Activated naive CD4-positive, alpha-beta T cell treated with anti-CD3 and anti-CD28 coated beads, Interleukin-2, amount 50 U/mL, for 72 hours (primary cell): Measurements from ENCODE around the gene PTCH2. TPM values are rescaled to one million over a fixed set of nuclear protein-coding genes. Genes with fewer than 3 reads are reported as not detected.
A peak's percentile ranks its signal among the peaks of the same experiment; 100 is the strongest.
"Not testable (repeated sequence)": the region's sequence is repeated elsewhere in the genome, so short reads cannot be mapped to it uniquely, and the experiment has no call there.

Source experiments
- ATAC-seq, 2 donors: fragments of 150-1000 bp; cut with Tn5 transposase; 2 replicates each; pipeline ENCODE4 v1.10.0; 2021; ENCODE audit warnings: mild to moderate bottlenecking in 2 of 2, moderate library complexity in 2 of 2
- DNase-seq, 2 donors: peaks; one replicate each; pipeline ENCODE4 v3.0.0; 2021 to 2022; ENCODE audit warnings: low spot score in 2 of 2
- H3K27ac Mint-ChIP-seq, 2 donors: one replicate each; pipeline ENCODE4 v1.8.0; 2022; ENCODE audit warnings: mild to moderate bottlenecking in 2 of 2, mixed read lengths in 2 of 2
- H3K36me3 Mint-ChIP-seq, 2 donors: one replicate each; pipeline ENCODE4 v1.8.0; 2022; ENCODE audit warnings: mixed read lengths in 2 of 2
- H3K9me3 Mint-ChIP-seq, 2 donors: one replicate each; pipeline ENCODE4 v1.8.0; 2022; ENCODE audit warnings: mixed read lengths in 2 of 2
- total RNA-seq, 2 donors: library from RNA; stranded (reverse); gene quantifications; one replicate each; pipeline ENCODE4 v1.2.3, GENCODE V29; 2022

The PTCH2 gene
- total RNA-seq, 2 donors from 2014 or later = 0.99 to 1.5 TPM

DNA sequence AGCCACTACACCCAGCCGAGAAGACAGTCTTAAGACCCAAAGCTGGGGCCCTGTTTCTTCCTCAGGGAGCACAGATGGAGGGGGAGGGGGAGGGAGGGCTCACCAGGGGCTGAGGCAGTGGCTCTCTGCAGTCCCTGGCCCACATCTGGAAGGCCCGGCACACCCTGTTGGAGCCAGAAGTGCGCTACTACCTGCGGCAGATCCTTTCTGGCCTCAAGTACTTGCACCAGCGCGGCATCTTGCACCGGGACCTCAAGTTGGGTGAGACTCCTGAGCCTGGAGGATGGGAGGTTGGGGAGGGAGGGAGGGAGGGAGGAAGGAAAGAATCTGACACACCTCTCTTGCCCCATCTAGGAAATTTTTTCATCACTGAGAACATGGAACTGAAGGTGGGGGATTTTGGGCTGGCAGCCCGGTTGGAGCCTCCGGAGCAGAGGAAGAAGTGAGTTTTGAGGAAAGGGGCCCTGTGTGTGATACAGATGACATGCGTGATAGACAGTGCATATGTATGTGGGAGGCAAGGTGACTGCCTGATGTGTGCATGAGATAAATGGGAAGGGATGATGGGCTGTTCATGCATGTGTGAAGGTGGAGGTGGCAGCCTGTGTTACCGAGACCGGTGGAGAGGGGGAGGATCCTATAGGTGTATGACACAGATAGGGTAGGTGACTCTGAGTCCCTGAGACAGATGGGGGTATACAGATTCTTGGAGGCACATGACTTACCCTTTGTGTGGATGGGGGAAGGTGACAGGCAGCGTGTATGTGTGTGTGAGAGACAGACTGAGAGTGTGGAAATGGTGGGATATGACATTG lies 41.4 kb downstream of the PTCH2 start:
- H3K36me3 Mint-ChIP-seq = peaks cover 35 to 51% of the 10 kb centered on the region in 2 donors
- no peaks in the 10 kb centered on the region for H3K9me3 Mint-ChIP-seq
- DNase-seq = no peak
- H3K27ac Mint-ChIP-seq = peak overlapping the region; percentile 97 to 99
- ATAC-seq = peak; percentile 2 to 4

- peaks cover 34 to 43% of the 10 kb centered on the region in 2 donors for H3K36me3 Mint-ChIP-seq
- no peaks in the 10 kb centered on the region for H3K9me3 Mint-ChIP-seq
- ATAC-seq = peak; percentile 79 to 81
- H3K27ac Mint-ChIP-seq = peak within 1 kb of the TSS; percentile 97 to 99
- DNase-seq = peak; percentile 97 to 98
These were observed 43.1 kb downstream of the PTCH2 start, which contains the start of gene PLK3 for GRCh38 chr1:44799770-44800584. Gene PLK3 (plus strand): TSS chr1:44800377. CDS start chr1:44800464, 87 bp downstream.

GRCh38 chr1:44798481-44799365 lies 44.3 kb downstream of the PTCH2 start:
- Mint-ChIP-seq H3K27ac (peak overlapping the region in 1 of 2 donors; percentile 97), H3K36me3 (peaks cover 27 to 31% of the 10 kb centered on the region in 2 donors), H3K9me3 (no peaks in the 10 kb centered on the region)
- no peak for ATAC-seq
- DNase-seq = no peak

DNA sequence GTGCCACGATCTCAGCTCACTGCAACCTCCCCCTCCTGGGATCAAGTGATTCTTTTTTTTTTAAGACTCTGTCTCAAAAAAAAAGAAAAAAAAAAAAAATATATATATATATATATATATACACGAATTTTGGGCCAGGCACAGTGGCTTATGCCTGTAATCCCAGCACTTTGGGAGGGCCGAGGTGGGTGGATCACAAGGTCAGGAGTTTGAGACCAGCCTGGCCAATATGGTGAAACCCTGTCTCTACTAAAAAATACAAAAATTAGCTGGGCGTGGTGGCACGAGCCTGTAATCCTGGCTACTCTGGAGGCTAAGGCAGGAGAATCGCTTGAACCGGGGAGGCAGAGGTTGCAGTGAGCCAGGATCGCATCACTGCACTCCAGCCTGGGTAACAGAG lies 45.2 kb downstream of the PTCH2 start:
- not testable (repeated sequence) for DNase-seq, H3K27ac Mint-ChIP-seq, H3K9me3 Mint-ChIP-seq, ATAC-seq
- H3K36me3 Mint-ChIP-seq = peaks cover 19 to 23% of the 10 kb centered on the region in 2 donors

DNA sequence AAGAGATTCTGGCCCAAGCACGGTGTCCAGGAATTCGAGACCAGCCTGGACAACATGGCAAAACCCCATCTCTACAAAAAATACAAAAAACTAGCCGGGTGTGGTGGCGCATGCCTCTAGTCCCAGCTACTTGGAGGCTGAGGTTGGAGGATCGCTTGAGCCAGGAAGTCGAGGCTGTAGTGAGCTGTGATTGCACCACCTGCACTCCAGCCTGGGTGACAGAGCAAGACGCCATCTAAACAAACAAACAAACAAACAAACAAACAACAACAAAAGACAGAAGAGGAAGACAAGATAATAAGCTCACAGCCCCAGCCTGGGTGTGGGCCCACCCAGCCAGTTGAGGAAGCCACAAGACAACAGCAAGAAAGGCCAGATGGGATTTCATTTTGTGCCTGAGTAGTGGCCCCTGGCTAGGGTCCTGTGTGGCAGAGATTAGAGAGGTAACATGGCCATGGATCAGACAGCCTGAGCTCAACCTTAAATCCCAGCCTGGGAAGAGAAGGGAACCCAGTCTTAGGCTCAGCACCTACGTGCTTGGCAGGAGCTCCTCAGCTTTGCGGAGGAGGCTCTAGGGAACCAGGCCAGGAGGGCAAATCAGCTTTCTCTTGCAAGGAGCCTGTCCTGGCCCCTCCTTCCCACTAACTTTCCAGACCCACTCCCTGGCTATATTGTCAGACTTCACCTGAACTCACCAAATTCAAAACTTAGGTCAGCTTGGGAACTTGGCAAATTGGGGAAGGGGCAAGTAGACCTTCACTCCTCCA lies 50.1 kb downstream of the PTCH2 start:
- H3K36me3 Mint-ChIP-seq = no peaks in the 10 kb centered on the region
- no peaks in the 10 kb centered on the region for H3K9me3 Mint-ChIP-seq
- H3K27ac Mint-ChIP-seq = no peak overlapping the region
- no peak for DNase-seq
- no peak for ATAC-seq

DNA sequence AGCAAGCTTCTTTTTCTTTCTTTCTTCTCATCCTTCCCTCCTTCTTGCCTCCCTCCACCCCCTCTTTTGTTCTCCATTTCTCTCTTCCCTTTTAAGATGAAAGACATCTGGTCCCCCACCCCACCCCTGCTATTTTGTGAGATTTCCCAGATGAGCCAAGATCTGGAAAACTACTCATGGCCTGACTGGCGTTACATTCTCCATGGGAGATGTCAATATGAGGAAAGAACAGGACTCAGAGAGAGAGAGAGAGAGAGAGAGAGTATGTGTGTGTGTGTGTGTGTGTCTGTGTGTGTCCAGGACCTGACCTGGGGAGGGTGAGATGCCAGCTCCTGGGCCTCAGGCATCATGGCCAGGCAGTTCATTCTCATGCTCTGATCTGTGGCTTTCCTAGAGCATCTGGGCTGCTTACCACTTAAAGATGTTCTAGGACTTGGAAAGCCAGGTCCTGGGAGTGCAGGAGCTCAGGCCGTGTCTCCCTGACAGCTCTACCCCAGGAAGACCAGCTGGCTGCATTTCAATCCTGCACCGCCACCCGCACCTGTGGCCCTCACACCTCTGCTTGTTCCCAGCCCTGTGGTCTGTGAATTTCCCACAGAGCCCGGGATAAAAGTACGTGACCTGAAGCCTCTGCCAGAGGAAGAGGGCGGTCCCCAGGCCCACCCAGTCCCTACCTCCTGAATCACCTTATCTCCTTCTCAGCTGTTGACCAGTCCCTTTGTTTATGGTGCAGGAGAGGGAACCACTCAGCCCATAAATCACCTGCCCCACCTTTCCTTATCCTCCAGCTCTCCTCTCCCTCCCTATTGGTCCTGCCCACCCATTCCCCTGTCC lies 51.9 kb downstream of the PTCH2 start:
- Mint-ChIP-seq H3K9me3 (no peaks in the 10 kb centered on the region), H3K27ac (peak overlapping the region in 1 of 2 donors; percentile 35), H3K36me3 (no peaks in the 10 kb centered on the region)
- DNase-seq (no peak), ATAC-seq (no peak)

DNA sequence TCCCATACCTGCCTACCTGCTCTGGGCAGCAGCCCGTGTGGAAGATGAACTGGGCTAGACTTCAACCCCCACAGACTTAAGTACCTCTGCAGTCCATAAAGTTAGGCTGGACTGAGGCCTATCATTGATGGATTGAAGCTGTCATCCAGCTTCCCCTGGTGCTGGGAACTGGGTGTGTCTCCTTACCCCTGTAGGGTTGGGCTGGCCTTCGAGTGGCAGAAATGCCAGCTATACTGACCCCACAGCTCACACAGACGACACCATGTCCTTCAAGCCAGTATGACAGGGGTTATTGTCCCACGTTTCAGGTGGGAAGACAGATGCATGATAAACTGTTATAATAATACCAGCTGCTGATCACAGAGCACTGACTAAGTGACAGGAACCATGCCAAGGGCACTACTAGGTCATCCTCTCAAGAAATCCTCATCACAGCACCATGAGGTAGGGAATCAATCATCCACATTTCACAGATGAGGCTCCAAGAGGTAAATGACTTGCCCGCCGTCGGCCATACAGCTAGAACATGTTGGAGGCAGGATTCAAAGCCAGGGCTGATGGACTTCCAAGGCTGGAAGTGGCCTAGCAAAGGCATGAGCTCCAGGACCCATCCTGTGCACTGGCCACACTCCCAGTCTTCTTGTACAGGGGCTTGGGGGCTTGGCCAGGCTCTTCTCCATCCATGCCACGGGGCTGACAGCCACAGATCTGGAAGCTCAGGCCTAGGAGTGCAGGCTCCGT lies 54.8 kb downstream of the PTCH2 start, which contains the start of gene BEST4:
TSS of gene BEST4 (minus strand) at position 51 of the 741 bp plus-strand sequence. CDS start 465 bp downstream, outside the sequence.
- no peaks in the 10 kb centered on the region for H3K9me3 Mint-ChIP-seq
- DNase-seq (no peak), ATAC-seq (no peak)
- H3K36me3 Mint-ChIP-seq = no peaks in the 10 kb centered on the region
- H3K27ac Mint-ChIP-seq = no peak within 1 kb of the TSS

- ATAC-seq (no peak), DNase-seq (no peak)
- no peaks in the 10 kb centered on the region for H3K9me3 Mint-ChIP-seq
- no peaks in the 10 kb centered on the region for H3K36me3 Mint-ChIP-seq
- H3K27ac Mint-ChIP-seq = no peak overlapping the region
These were observed 55.5 kb downstream of the PTCH2 start for GRCh38 chr1:44787506-44787905.

DNA sequence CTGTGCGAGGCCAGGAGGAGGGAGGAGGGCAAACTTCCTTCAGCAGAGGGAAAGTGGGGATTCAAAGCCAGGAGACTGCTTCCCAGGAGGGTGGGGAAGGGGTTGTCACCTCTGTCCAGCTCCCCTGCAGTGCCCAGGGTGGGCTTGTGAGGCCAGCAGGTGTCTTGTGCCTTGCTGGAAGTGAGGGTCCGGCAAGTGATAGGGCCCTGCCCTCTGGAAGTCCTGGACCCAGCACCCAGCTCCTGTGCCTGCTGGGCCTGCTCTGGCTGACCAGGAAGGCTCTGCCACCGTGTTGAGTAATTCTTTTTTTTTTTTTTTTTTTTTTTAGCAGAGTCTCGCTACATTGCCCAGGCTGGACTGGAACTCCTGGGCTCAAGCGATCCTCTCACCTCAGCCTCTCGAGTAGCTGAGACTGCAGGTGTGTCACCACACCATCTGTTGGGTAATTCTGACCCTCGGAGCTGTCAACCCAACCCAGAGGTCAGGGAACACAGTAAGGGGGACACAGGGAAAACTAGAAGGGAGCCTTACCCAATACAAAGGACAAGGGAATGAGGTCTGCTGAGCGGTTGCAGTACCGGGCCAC lies 56.1 kb downstream of the PTCH2 start:
- DNase-seq (no peak), ATAC-seq (no peak)
- Mint-ChIP-seq H3K9me3 (no peaks in the 10 kb centered on the region), H3K27ac (no peak overlapping the region), H3K36me3 (no peaks in the 10 kb centered on the region)

- H3K27ac Mint-ChIP-seq = peak overlapping the region in 1 of 2 donors; percentile 77
- peaks cover 0 to 6% of the 10 kb centered on the region in 2 donors for H3K36me3 Mint-ChIP-seq
- peak; percentile 59 to 75 for ATAC-seq
- no peaks in the 10 kb centered on the region for H3K9me3 Mint-ChIP-seq
- peak; percentile 78 to 83 for DNase-seq
These were observed 56.8 kb downstream of the PTCH2 start for GRCh38 chr1:44786138-44786840.

- no peaks in the 10 kb centered on the region for H3K9me3 Mint-ChIP-seq
- no peak for DNase-seq
- ATAC-seq = no peak
- peaks cover 0 to 12% of the 10 kb centered on the region in 2 donors for H3K36me3 Mint-ChIP-seq
- H3K27ac Mint-ChIP-seq = peak overlapping the region in 1 of 2 donors; percentile 77
These were observed 57.4 kb downstream of the PTCH2 start for GRCh38 chr1:44785501-44786137.

DNA sequence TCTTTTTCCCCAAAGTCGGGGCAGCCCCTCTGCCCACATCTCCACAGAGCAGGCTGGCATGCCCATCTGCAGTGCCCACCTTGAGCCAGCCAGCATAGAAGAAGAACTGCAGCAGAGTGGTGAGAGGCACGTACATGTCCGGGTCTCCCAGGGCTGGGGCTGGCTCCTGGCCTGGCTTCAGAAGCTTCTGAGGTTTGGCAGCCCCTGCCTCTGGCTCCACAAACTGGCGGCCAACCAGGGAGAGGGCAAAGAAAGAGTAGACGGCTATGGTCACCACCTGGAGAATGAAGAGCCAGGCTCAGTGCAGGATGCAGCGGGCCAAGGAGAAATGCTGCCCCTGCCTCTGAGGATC lies 58.0 kb downstream of the PTCH2 start:
- H3K27ac Mint-ChIP-seq = peak overlapping the region in 1 of 2 donors; percentile 77
- peaks cover 5 to 18% of the 10 kb centered on the region in 2 donors for H3K36me3 Mint-ChIP-seq
- peak in 1 of 2 donors; percentile 15 for ATAC-seq
- no peak for DNase-seq
- H3K9me3 Mint-ChIP-seq = no peaks in the 10 kb centered on the region
